Measurements from ENCODE around the gene CFAP100.

GRCh38 chr3:126373682-126374601, 20.8 kb upstream of the CFAP100 start:
- TF ChIP-seq CTCF (conservative IDR thresholded peaks at IDR 0.05; ENCODE audit: low read depth, low read length), result no peak
- TF ChIP-seq EZH2phosphoT487 (IDR thresholded peaks at IDR 0.05; ENCODE audit: borderline replicate concordance, low read length), result no peak
- TF ChIP-seq EZH2 (IDR thresholded peaks at IDR 0.05; ENCODE audit: low read length, unreplicated experiment), result no peak

All from PC-3 (cell line).